A549 (cell line): Measurements from ENCODE around the gene ZNF407. TPM values are rescaled to one million over a fixed set of nuclear protein-coding genes. Genes with fewer than 3 reads are reported as not detected.

Source experiments
- ATAC-seq, 2 experiments: fragments of 200-7000 bp in 1 of 2; fragments of >200 bp in 1 of 2; cut with Nextera tagmentation in 1 of 2; cut with Tn5 transposase in 1 of 2; 3 replicates each; pipeline versions ENCODE4 v1.8.0 to v1.9.1; 2018 to 2020; ENCODE audit warnings: mild to moderate bottlenecking in 1 of 2, moderate library complexity in 1 of 2
- CTCF ChIA-PET: fragments of 300-600 bp; sonication (Branson Sonifier 250); formaldehyde crosslinking; extraction: SDS; loops from one replicate; lab custom pipeline; 2021; ENCODE audit warnings: antibody characterized with exemption, inconsistent platforms; lab: Yijun Ruan, JAX
- POLR2A ChIA-PET: fragments of 350-600 bp; formaldehyde crosslinking; extraction: SDS; loops from one replicate; lab custom pipeline; 2021; ENCODE audit warnings: antibody characterized with exemption, inconsistent platforms; lab: Yijun Ruan, JAX
- DNase-seq, 2 experiments: peaks; one replicate each; pipeline versions ENCODE4 v3.0.0 to v3.0.0-alpha.2; 2011 to 2016; ENCODE audit warnings: low read depth in 1 of 2, low spot score in 1 of 2
- FAIRE-seq: peaks from 2 replicates; lab custom pipeline; 2011; peaks lifted over from hg19 to GRCh38; lab: Jason Lieb, UNC
- H3K27ac ChIP-seq, 2 experiments: fragments of >200 bp; sonication (Bioruptor Twin); formaldehyde crosslinking; 3 replicates each; pipeline ENCODE4 v1.5.1; 2016 to 2017
- H3K4me1 ChIP-seq: fragments of >200 bp; sonication (Bioruptor Twin); formaldehyde crosslinking; 3 replicates; pipeline ENCODE4 v1.6.1; 2016
- H3K4me2 ChIP-seq: fragments of >200 bp; sonication (Bioruptor Twin); formaldehyde crosslinking; 3 replicates; pipeline ENCODE4 v1.6.1; 2016
- H3K4me3 ChIP-seq: fragments of >200 bp; sonication (Bioruptor Twin); formaldehyde crosslinking; 3 replicates; pipeline ENCODE4 v1.5.1; 2016
- H3K9me3 ChIP-seq: fragments of >200 bp; sonication (Bioruptor Twin); formaldehyde crosslinking; 3 replicates; pipeline ENCODE4 v1.6.1; 2016
- BHLHE40 ChIP-seq: IDR thresholded peaks from 2 replicates; pipeline ENCODE4 v1.6.1; 2012; ENCODE audit warnings: low read depth, low read length, inconsistent platforms
- CBX2 ChIP-seq: fragments of 200-600 bp; sonication (generic); IDR thresholded peaks from 2 replicates; pipeline ENCODE4 v1.6.1; 2016; ENCODE audit warnings: low read depth, mild to moderate bottlenecking, borderline replicate concordance
- CHD4 ChIP-seq: fragments of 200-600 bp; sonication (generic); IDR thresholded peaks from 2 replicates; pipeline ENCODE4 v1.6.1; 2016; ENCODE audit warnings: antibody characterized with exemption, mild to moderate bottlenecking, borderline replicate concordance
- EHF ChIP-seq: fragments of 250-450 bp; sonication (Bioruptor Pico); IDR thresholded peaks from 2 replicates; pipeline ENCODE4 v1.5.0; 2020; ENCODE audit warnings: mild to moderate bottlenecking
- ELK1 ChIP-seq: fragments of 150-350 bp; IDR thresholded peaks from 2 replicates; pipeline ENCODE4 v1.6.1; 2014; ENCODE audit warnings: low read depth, mild to moderate bottlenecking, low read length
- ESRRA ChIP-seq: fragments of 150-350 bp; IDR thresholded peaks from 2 replicates; pipeline ENCODE4 v1.6.1; 2014; ENCODE audit warnings: mild to moderate bottlenecking, low read length, borderline replicate concordance
- GATA3 ChIP-seq: IDR thresholded peaks from 2 replicates; pipeline ENCODE4 v1.6.1; 2012; ENCODE audit warnings: borderline replicate concordance
- HDAC2 ChIP-seq: fragments of 200-600 bp; sonication (generic); IDR thresholded peaks from 2 replicates; pipeline ENCODE4 v1.6.1; 2016
- HOXA7 ChIP-seq: fragments of 250-450 bp; sonication (Bioruptor Pico); IDR thresholded peaks from 2 replicates; pipeline ENCODE4 v1.5.0; 2020; ENCODE audit warnings: mild to moderate bottlenecking, moderate library complexity
- HOXB13 ChIP-seq: fragments of 250-450 bp; sonication (Bioruptor Pico); IDR thresholded peaks from 2 replicates; pipeline ENCODE4 v1.5.0; 2020; ENCODE audit warnings: low read depth, mild to moderate bottlenecking, moderate library complexity
- HOXB5 ChIP-seq: fragments of 250-450 bp; sonication (Bioruptor Pico); IDR thresholded peaks from 2 replicates; pipeline ENCODE4 v1.5.0; 2020; ENCODE audit warnings: mild to moderate bottlenecking, moderate library complexity
- JUN ChIP-seq, 2 experiments: fragments of >200 bp; sonication (Bioruptor Twin); formaldehyde crosslinking; IDR thresholded peaks; 2 replicates in 1 of 2; 3 replicates in 1 of 2; pipeline ENCODE4 v1.6.1; 2016 to 2017
- JUNB ChIP-seq: fragments of >200 bp; sonication (Bioruptor Twin); formaldehyde crosslinking; IDR thresholded peaks from 2 replicates; pipeline ENCODE4 v1.6.1; 2016
- KDM5A ChIP-seq: fragments of 200-600 bp; sonication (generic); IDR thresholded peaks from 2 replicates; pipeline ENCODE4 v1.6.1; 2016; ENCODE audit warnings: antibody characterized with exemption, mild to moderate bottlenecking
- MAFK ChIP-seq: fragments of 450-650 bp; IDR thresholded peaks from 2 replicates; pipeline ENCODE4 v1.6.1; 2014; ENCODE audit not compliant: partially characterized antibody
- MAZ ChIP-seq: fragments of 150-350 bp; IDR thresholded peaks from 2 replicates; pipeline ENCODE4 v1.6.1; 2014; ENCODE audit warnings: antibody characterized with exemption, low read depth, low read length, borderline replicate concordance
- MYC ChIP-seq: IDR thresholded peaks from 2 replicates; pipeline ENCODE4 v1.6.1; 2012; ENCODE audit warnings: mild to moderate bottlenecking, inconsistent platforms, low read length, improper control_type of control experiment, borderline replicate concordance
- NPAS2 ChIP-seq: fragments of 250-450 bp; sonication (Bioruptor Pico); IDR thresholded peaks from 2 replicates; pipeline ENCODE4 v1.8.0; 2022; ENCODE audit warnings: mild to moderate bottlenecking, moderate library complexity, borderline replicate concordance
- NR3C1 ChIP-seq: fragments of >200 bp; sonication (Bioruptor Twin); formaldehyde crosslinking; IDR thresholded peaks from 3 replicates; pipeline ENCODE4 v1.6.1; 2017
- PHF8 ChIP-seq: fragments of 200-600 bp; sonication (generic); IDR thresholded peaks from 2 replicates; pipeline ENCODE4 v1.6.1; 2016; ENCODE audit warnings: low read depth, mild to moderate bottlenecking, antibody characterized with exemption, moderate library complexity, borderline replicate concordance
- RCOR1 ChIP-seq: fragments of 150-350 bp; IDR thresholded peaks from 2 replicates; pipeline ENCODE4 v1.6.1; 2014; ENCODE audit warnings: antibody characterized with exemption, low read length, low read depth
- TP53 ChIP-seq: fragments of 250-450 bp; sonication (Bioruptor Pico); IDR thresholded peaks from 2 replicates; pipeline ENCODE4 v1.5.0; 2021; ENCODE audit warnings: mild to moderate bottlenecking, moderate library complexity
- ZC3H11A ChIP-seq: fragments of 450-650 bp; IDR thresholded peaks from 2 replicates; pipeline ENCODE4 v1.6.1; 2014; ENCODE audit warnings: antibody characterized with exemption, mild to moderate bottlenecking
- ZFP36 ChIP-seq: fragments of 450-650 bp; IDR thresholded peaks from 2 replicates; pipeline ENCODE4 v1.6.1; 2014; ENCODE audit warnings: borderline replicate concordance; ENCODE audit not compliant: partially characterized antibody
- ZSCAN20 ChIP-seq: fragments of 250-450 bp; sonication (Bioruptor Pico); IDR thresholded peaks from 2 replicates; pipeline ENCODE4 v1.8.0; 2022; ENCODE audit warnings: mild to moderate bottlenecking, moderate library complexity
- WGBS: methylation state at CpG from one replicate; pipeline ENCODE4 v1.1.6; 2017; ENCODE audit errors: missing lambda C conversion rate; 5-methylcytosine and 5-hydroxymethylcytosine counted together
- polyA plus RNA-seq, 4 experiments: library from polyadenylated mRNA; depleted of rRNA in 3 of 4; stranded (reverse); fragments of >200 nt; fragmentation: RNase III in 1 of 4; extraction: RNeasy Plus Mini Kit Qiagen cat#74134 plus additional on column Dnase treatment in 1 of 4; gene quantifications; 2 replicates in 3 of 4; 3 replicates in 1 of 4; pipeline ENCODE4 v1.2.3, GENCODE V29; 2011 to 2017
- TF ChIP-seq, protein P1 (sequence below): fragments of >200 bp; sonication (Bioruptor Twin); formaldehyde crosslinking; IDR thresholded peaks from 3 replicates; pipeline ENCODE4 v1.5.1; 2016
- TF ChIP-seq, protein P2 (sequence below): IDR thresholded peaks from 2 replicates; pipeline ENCODE4 v1.6.1; 2012; ENCODE audit warnings: low read depth, borderline replicate concordance
- TF ChIP-seq, protein P3 (sequence below): IDR thresholded peaks from 2 replicates; pipeline ENCODE4 v1.6.1; 2012
- TF ChIP-seq, protein P4 (sequence below): fragments of 200-600 bp; sonication (generic); IDR thresholded peaks from 2 replicates; pipeline ENCODE4 v1.6.1; 2016; ENCODE audit warnings: antibody characterized with exemption, mild to moderate bottlenecking, moderate library complexity

ZNF407 gene
- polyA plus RNA-seq, 2 of the 4 experiments (the other 2 are of a cell fraction), result 2.5 to 3.0 TPM

GRCh38 chr18:74972354-74972753, 374.7 kb downstream of the ZNF407 start (continued):
- TF ChIP-seq BHLHE40, result no peak

DNA sequence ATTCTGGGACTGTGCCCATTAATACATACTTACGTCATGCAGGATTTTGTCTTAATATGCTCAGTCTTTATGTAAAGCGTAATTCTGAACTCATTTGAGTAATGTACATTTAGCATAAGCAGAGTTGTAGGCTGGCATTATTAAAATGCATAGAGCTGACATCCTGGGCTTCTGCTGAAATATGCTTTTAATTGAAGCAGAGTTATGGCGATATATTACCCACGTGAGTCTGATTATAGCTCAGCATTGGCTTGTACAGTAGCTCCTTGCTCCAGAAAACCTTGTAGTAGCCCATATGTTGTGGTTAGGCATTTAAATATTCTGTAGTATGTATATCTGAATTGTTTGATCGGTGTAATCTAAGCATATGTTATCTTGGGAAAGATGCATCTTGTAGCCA, 377.3 kb downstream of the ZNF407 start:
- no peak for ATAC-seq
- no peak for DNase-seq
- no peak overlapping the region for H3K4me2 ChIP-seq
- ChIA-PET POLR2A (no interaction called here), CTCF (interaction anchor here (0.6 to 1.2 kb wide), 2 partner anchors 322 to 1253 kb away, joined by 3 to 4 read pairs; no protein-coding TSS in a partner anchor)
- WGBS, result 91% methylated on average over 5 of the region's 5 CpGs
- H3K4me1 ChIP-seq, result no peaks in the 10 kb centered on the region
- H3K4me3 ChIP-seq, result no peak overlapping the region
- H3K27ac ChIP-seq, result no peak overlapping the region
- TF ChIP-seq HOXA7 (CRISPR knock-in tag) (no peak), JUN (IDR thresholded peaks at IDR 0.05) (no peak), HOXB13 (no peak), ZC3H11A (no peak), KDM5A (no peak), RCOR1 (no peak), CHD4 (no peak), MAFK (no peak), PHF8 (no peak), NPAS2 (CRISPR knock-in tag) (no peak), JUNB (no peak), ZSCAN20 (CRISPR knock-in tag) (no peak), GATA3 (no peak)
- TF ChIP-seq, protein P1, sequence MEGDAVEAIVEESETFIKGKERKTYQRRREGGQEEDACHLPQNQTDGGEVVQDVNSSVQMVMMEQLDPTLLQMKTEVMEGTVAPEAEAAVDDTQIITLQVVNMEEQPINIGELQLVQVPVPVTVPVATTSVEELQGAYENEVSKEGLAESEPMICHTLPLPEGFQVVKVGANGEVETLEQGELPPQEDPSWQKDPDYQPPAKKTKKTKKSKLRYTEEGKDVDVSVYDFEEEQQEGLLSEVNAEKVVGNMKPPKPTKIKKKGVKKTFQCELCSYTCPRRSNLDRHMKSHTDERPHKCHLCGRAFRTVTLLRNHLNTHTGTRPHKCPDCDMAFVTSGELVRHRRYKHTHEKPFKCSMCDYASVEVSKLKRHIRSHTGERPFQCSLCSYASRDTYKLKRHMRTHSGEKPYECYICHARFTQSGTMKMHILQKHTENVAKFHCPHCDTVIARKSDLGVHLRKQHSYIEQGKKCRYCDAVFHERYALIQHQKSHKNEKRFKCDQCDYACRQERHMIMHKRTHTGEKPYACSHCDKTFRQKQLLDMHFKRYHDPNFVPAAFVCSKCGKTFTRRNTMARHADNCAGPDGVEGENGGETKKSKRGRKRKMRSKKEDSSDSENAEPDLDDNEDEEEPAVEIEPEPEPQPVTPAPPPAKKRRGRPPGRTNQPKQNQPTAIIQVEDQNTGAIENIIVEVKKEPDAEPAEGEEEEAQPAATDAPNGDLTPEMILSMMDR, result no peak
- TF ChIP-seq, protein P2, sequence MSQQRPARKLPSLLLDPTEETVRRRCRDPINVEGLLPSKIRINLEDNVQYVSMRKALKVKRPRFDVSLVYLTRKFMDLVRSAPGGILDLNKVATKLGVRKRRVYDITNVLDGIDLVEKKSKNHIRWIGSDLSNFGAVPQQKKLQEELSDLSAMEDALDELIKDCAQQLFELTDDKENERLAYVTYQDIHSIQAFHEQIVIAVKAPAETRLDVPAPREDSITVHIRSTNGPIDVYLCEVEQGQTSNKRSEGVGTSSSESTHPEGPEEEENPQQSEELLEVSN, result no peak
- TF ChIP-seq, all 56 proteins: peak for 0
- H3K9me3 ChIP-seq, result no peaks in the 10 kb centered on the region
- FAIRE-seq, result no peak

DNA sequence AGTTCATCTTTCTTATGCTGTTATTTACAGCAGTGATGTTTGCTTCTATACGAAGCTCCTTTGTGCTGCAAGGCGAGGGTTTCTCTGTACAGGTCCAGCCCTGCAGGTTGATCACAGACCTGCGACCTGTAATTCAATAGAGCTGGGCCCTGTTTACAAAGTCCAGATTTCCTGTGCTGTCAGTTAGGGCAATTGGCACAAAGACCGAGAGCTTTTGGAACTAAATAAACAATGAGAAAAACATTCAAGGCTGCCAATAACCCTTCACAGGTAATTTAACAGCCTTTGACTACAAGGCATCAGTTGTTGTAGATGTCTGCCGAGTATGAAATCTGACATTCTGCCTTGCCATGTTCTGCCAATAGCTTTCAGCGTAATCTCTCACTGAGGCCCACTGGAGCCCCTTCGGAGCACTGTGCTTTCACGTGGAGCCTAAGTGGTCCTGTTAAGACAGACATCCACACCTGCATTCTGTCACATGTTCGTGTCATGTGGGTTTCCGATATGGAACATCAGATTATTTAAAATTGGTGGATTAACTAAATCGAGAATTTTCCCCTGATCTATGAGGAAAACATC, 378.8 kb downstream of the ZNF407 start:
- WGBS, result 86% methylated on average over 11 of the region's 11 CpGs
- Histone ChIP-seq H3K4me3 (no peak overlapping the region), H3K9me3 (no peaks in the 10 kb centered on the region), H3K27ac (no peak overlapping the region), H3K4me1 (no peaks in the 10 kb centered on the region), H3K4me2 (no peak overlapping the region)
- no peak for ATAC-seq
- ChIA-PET POLR2A (no interaction called here), CTCF (no interaction called here)
- no peak for DNase-seq
- no peak for FAIRE-seq
- no peak for TF ChIP-seq EHF
- TF ChIP-seq HOXB5, result no peak
- TF ChIP-seq HOXB13, result no peak
- no peak for TF ChIP-seq MYC
- TF ChIP-seq ELK1, result no peak
- no peak for TF ChIP-seq ZFP36
- TF ChIP-seq HOXA7 (CRISPR knock-in tag), result no peak
- no peak for TF ChIP-seq JUNB
- no peak for TF ChIP-seq HDAC2
- no peak for TF ChIP-seq CBX2
- TF ChIP-seq, protein P3, sequence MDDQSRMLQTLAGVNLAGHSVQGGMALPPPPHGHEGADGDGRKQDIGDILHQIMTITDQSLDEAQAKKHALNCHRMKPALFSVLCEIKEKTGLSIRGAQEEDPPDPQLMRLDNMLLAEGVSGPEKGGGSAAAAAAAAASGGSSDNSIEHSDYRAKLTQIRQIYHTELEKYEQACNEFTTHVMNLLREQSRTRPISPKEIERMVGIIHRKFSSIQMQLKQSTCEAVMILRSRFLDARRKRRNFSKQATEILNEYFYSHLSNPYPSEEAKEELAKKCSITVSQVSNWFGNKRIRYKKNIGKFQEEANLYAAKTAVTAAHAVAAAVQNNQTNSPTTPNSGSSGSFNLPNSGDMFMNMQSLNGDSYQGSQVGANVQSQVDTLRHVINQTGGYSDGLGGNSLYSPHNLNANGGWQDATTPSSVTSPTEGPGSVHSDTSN, result no peak
- TF ChIP-seq MAZ, result no peak
- TF ChIP-seq NR3C1, result no peak
- no peak for TF ChIP-seq TP53
- TF ChIP-seq, protein P4, sequence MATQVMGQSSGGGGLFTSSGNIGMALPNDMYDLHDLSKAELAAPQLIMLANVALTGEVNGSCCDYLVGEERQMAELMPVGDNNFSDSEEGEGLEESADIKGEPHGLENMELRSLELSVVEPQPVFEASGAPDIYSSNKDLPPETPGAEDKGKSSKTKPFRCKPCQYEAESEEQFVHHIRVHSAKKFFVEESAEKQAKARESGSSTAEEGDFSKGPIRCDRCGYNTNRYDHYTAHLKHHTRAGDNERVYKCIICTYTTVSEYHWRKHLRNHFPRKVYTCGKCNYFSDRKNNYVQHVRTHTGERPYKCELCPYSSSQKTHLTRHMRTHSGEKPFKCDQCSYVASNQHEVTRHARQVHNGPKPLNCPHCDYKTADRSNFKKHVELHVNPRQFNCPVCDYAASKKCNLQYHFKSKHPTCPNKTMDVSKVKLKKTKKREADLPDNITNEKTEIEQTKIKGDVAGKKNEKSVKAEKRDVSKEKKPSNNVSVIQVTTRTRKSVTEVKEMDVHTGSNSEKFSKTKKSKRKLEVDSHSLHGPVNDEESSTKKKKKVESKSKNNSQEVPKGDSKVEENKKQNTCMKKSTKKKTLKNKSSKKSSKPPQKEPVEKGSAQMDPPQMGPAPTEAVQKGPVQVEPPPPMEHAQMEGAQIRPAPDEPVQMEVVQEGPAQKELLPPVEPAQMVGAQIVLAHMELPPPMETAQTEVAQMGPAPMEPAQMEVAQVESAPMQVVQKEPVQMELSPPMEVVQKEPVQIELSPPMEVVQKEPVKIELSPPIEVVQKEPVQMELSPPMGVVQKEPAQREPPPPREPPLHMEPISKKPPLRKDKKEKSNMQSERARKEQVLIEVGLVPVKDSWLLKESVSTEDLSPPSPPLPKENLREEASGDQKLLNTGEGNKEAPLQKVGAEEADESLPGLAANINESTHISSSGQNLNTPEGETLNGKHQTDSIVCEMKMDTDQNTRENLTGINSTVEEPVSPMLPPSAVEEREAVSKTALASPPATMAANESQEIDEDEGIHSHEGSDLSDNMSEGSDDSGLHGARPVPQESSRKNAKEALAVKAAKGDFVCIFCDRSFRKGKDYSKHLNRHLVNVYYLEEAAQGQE, result no peak
- TF ChIP-seq ESRRA, result no peak
